ENCODE measurements around the gene PADI4. TPM values are rescaled to one million over a fixed set of nuclear protein-coding genes. Genes with fewer than 3 reads are reported as not detected.
A peak's percentile ranks its signal among the peaks of the same experiment; 100 is the strongest.

PADI4 gene
- total and polyA plus RNA-seq, 7 donors, result 0.44 to 0.60 TPM; not detected in 5

GRCh38 chr1:17348593-17349234 lies 40.7 kb downstream of the PADI4 start:
- DNase-seq, result peak; percentile 30
- intact Hi-C loops (cut with DNase I), result no loop called here
- Histone ChIP-seq H3K27me3 (peaks cover 0 to 20% (median 0%) of the 10 kb centered on the region in 3 donors), H3K36me3 (no peaks in the 10 kb centered on the region), H3K4me3 (no peak overlapping the region), H3K9me3 (peaks cover 0 to 2% (median 0%) of the 10 kb centered on the region in 4 donors), H3K4me1 (no peaks in the 10 kb centered on the region), H3K27ac (no peak overlapping the region)
- WGBS, 2 donors, result 58 to 69% methylated on average over 14 of the region's 14 CpGs
- TF ChIP-seq POLR2AphosphoS5 (IDR thresholded peaks at IDR 0.05) (no peak), POLR2A (IDR thresholded peaks at IDR 0.05) (no peak), EP300 (IDR thresholded peaks at IDR 0.05) (no peak), CTCF (IDR thresholded peaks at IDR 0.05) (no peak)

- Histone ChIP-seq H3K4me3 (no peak overlapping the region), H3K27me3 (peaks cover 0 to 20% (median 0%) of the 10 kb centered on the region in 3 donors), H3K9me3 (no peaks in the 10 kb centered on the region), H3K36me3 (no peaks in the 10 kb centered on the region), H3K4me1 (no peaks in the 10 kb centered on the region), H3K27ac (no peak overlapping the region)
- WGBS, 2 donors, result 56 to 71% methylated on average over 8 of the region's 8 CpGs
- intact Hi-C loops (cut with DNase I), result no loop called here
- TF ChIP-seq POLR2A (IDR thresholded peaks at IDR 0.05) (no peak), CTCF (IDR thresholded peaks at IDR 0.05) (no peak), EP300 (IDR thresholded peaks at IDR 0.05) (no peak), POLR2AphosphoS5 (IDR thresholded peaks at IDR 0.05) (no peak)
- DNase-seq, result no peak
Observed at GRCh38 chr1:17350083-17350482, 42.1 kb downstream of the PADI4 start.

GRCh38 chr1:17350928-17351446 lies 43.0 kb downstream of the PADI4 start:
- Histone ChIP-seq H3K9me3 (no peaks in the 10 kb centered on the region), H3K27ac (no peak overlapping the region), H3K27me3 (peaks cover 0 to 20% (median 0%) of the 10 kb centered on the region in 3 donors), H3K4me3 (no peak overlapping the region), H3K4me1 (no peaks in the 10 kb centered on the region), H3K36me3 (no peaks in the 10 kb centered on the region)
- no peak for DNase-seq
- intact Hi-C loops (cut with DNase I), result no loop called here
- 76 to 87% methylated on average over 7 of the region's 7 CpGs for WGBS, 2 donors
- TF ChIP-seq POLR2A (IDR thresholded peaks at IDR 0.05), result no peak
- no peak for TF ChIP-seq POLR2AphosphoS5 (IDR thresholded peaks at IDR 0.05)
- no peak for TF ChIP-seq CTCF (IDR thresholded peaks at IDR 0.05)
- no peak for TF ChIP-seq EP300 (IDR thresholded peaks at IDR 0.05)

DNA sequence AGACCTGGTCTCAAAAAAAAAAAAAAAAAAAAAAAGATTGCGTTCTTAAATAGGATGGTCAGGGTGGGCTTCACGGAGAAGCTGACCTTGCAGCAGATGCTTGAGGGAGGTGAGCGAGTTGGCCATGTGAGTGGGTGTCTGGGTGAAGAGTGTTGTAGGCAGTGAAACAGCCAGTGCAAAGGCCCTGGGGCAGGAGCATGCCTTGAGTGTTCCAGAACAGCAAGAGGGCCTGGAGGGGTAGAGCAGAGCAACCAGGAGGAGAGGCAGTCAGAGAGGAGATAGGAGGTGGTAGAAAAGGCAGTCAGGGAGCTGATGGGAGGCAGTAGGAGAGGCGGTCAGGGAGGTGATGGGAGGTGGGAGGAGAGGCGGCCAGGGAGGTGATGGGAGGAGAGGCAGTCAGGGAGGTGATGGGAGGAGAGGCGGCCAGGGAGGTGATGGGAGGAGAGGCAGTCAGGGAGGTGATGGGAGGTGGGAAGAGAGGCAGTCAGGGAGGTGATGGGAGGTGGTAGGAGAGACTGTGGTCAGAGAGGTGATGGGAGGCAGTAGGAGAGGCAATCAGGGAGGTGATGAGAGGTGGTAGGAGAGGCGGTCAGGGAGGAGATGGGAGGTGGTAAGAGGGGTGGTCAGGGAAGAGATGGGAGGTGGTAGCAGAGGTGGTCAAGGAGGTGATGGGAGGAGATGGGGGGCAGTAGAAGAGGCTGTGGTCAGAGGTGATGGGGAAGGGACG lies 43.8 kb downstream of the PADI4 start:
- H3K9me3 ChIP-seq, result no peaks in the 10 kb centered on the region
- WGBS, 2 donors, result 81 to 90% methylated on average over 8 of the region's 8 CpGs
- no peaks in the 10 kb centered on the region for H3K4me1 ChIP-seq
- intact Hi-C loops (cut with DNase I), result no loop called here
- H3K4me3 ChIP-seq, result no peak overlapping the region
- no peak overlapping the region for H3K27ac ChIP-seq
- H3K27me3 ChIP-seq, result peaks cover 0 to 16% (median 0%) of the 10 kb centered on the region in 3 donors
- DNase-seq, result no peak
- H3K36me3 ChIP-seq, result no peaks in the 10 kb centered on the region
- TF ChIP-seq POLR2AphosphoS5 (IDR thresholded peaks at IDR 0.05) (no peak), EP300 (IDR thresholded peaks at IDR 0.05) (no peak), CTCF (IDR thresholded peaks at IDR 0.05) (no peak), POLR2A (IDR thresholded peaks at IDR 0.05) (no peak)
